NCI-H2196 (cell line): ENCODE results near the gene NR2F1-AS1.
"Not testable (repeated sequence)": the region's sequence is repeated elsewhere in the genome, so short reads cannot be mapped to it uniquely, and the experiment has no call there.

Experiments
- DNase-seq: peaks from one replicate; lab custom pipeline; 2025; ENCODE audit not compliant: unreplicated experiment; lab: John Stamatoyannopoulos, UW

Gene NR2F1-AS1

GRCh38 chr5:93395971-93396379 is 185.0 kb downstream of the NR2F1-AS1 start:
- DNase-seq, result no peak

GRCh38 chr5:93395010-93395409 is 186.0 kb downstream of the NR2F1-AS1 start:
- DNase-seq, result no peak

- no peak for DNase-seq
These were observed 186.7 kb downstream of the NR2F1-AS1 start for GRCh38 chr5:93394301-93394700.

- not testable (repeated sequence) for DNase-seq
These were observed 189.8 kb downstream of the NR2F1-AS1 start for GRCh38 chr5:93391169-93391568.

- no peak for DNase-seq
These were observed 195.4 kb downstream of the NR2F1-AS1 start for GRCh38 chr5:93385655-93386054.

GRCh38 chr5:93384995-93385394 is 196.0 kb downstream of the NR2F1-AS1 start:
- DNase-seq, result no peak

GRCh38 chr5:93384026-93384425 is 197.0 kb downstream of the NR2F1-AS1 start:
- DNase-seq, result no peak

GRCh38 chr5:93382188-93382825 is 198.7 kb downstream of the NR2F1-AS1 start:
- DNase-seq, result no peak

GRCh38 chr5:93381057-93381456 is 200.0 kb downstream of the NR2F1-AS1 start:
- no peak for DNase-seq

- DNase-seq, result peak; percentile 2
These were observed 202.9 kb downstream of the NR2F1-AS1 start for GRCh38 chr5:93378073-93378472.

GRCh38 chr5:93371893-93372292 is 209.1 kb downstream of the NR2F1-AS1 start:
- DNase-seq, result no peak

GRCh38 chr5:93364378-93364777 is 216.6 kb downstream of the NR2F1-AS1 start:
- no peak for DNase-seq

- DNase-seq, result no peak
These were observed 220.5 kb downstream of the NR2F1-AS1 start for GRCh38 chr5:93360436-93361088.

GRCh38 chr5:93359960-93360305 is 221.1 kb downstream of the NR2F1-AS1 start:
- DNase-seq, result no peak
